Lower leg skin (tissue), 4 donors: Measurements from ENCODE around the gene ZBTB16. TPM values are rescaled to one million over a fixed set of nuclear protein-coding genes. Genes with fewer than 3 reads are reported as not detected.
A peak's percentile ranks its signal among the peaks of the same experiment; 100 is the strongest.

Source experiments
- DNase-seq, 2 donors: peaks; one replicate each; pipeline ENCODE4 v3.0.0-alpha.2; 2019; ENCODE audit warnings: low spot score in 2 of 2
- H3K4me3 ChIP-seq: fragments of 200-600 bp; sonication (generic); 2 replicates; pipeline ENCODE4 v1.5.1; 2017; ENCODE audit warnings: mild to moderate bottlenecking, low read depth; ENCODE audit not compliant: poor library complexity, severe bottlenecking
- POLR2A ChIP-seq, 2 donors: fragments of 450-650 bp; IDR thresholded peaks; one replicate each; pipeline ENCODE4 v1.6.1; 2016 to 2017; ENCODE audit warnings: antibody characterized with exemption in 2 of 2, mild to moderate bottlenecking in 1 of 2, moderate library complexity in 1 of 2
- WGBS, 2 donors: methylation state at CpG; one replicate each; pipeline ENCODE4 v1.1.5; 2018; 5-methylcytosine and 5-hydroxymethylcytosine counted together
- intact Hi-C: fragments of 100-400 bp; cut with DNase I; formaldehyde crosslinking; loops from one replicate; pipeline ENCODE4 v1.15.0; 2023; ENCODE audit warnings: low total_unique reads
- total RNA-seq, 4 donors: library from RNA; depleted of rRNA; stranded (reverse); fragments of >200 nt; gene quantifications; one replicate each; pipeline ENCODE4 v1.1.0, GENCODE V29; 2016
- TF ChIP-seq, protein P1 (sequence below), 3 donors: fragments of 450-650 bp; IDR thresholded peaks; one replicate each; pipeline ENCODE4 v1.5.1; 2016; ENCODE audit warnings: antibody characterized with exemption in 3 of 3, mild to moderate bottlenecking in 3 of 3, moderate library complexity in 2 of 3

ZBTB16 gene
- total RNA-seq, 4 donors from 2014 or later: 167 to 369 (median 233) TPM

GRCh38 chr11:114138411-114138810 is 78.9 kb downstream of the ZBTB16 start:
- WGBS, 2 donors: 93 to 100% methylated on average over 4 of the region's 4 CpGs

DNA sequence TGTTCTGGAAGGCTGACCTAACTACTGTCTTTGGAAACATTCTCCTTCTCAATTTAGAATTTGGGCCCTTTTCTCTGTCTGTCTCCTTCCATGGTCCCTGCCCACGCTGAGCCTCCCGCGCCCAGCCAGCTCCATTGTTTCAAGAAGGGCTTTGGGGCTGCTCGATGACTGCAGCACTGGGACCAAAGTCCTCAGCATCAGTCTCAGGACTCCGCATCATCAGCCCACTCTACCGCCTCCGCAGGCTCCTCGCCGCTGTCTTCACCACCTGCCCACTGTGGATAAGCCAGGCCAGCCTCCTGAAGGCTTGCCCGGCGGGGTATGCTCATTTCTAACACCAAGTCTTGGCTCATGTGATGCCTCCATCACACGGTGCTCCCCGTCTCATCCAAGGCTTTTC is 81.3 kb downstream of the ZBTB16 start:
- intact Hi-C loops: loop anchor here (10.0 kb wide), 1 partner anchor 66 kb away; no protein-coding TSS in a partner anchor
- no peak for TF ChIP-seq POLR2A (IDR thresholded peaks at IDR 0.05)
- TF ChIP-seq, protein P1, sequence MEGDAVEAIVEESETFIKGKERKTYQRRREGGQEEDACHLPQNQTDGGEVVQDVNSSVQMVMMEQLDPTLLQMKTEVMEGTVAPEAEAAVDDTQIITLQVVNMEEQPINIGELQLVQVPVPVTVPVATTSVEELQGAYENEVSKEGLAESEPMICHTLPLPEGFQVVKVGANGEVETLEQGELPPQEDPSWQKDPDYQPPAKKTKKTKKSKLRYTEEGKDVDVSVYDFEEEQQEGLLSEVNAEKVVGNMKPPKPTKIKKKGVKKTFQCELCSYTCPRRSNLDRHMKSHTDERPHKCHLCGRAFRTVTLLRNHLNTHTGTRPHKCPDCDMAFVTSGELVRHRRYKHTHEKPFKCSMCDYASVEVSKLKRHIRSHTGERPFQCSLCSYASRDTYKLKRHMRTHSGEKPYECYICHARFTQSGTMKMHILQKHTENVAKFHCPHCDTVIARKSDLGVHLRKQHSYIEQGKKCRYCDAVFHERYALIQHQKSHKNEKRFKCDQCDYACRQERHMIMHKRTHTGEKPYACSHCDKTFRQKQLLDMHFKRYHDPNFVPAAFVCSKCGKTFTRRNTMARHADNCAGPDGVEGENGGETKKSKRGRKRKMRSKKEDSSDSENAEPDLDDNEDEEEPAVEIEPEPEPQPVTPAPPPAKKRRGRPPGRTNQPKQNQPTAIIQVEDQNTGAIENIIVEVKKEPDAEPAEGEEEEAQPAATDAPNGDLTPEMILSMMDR (IDR thresholded peaks at IDR 0.05): no peak
- peak in 1 of 2 donors; percentile 69 for DNase-seq
- H3K4me3 ChIP-seq: no peak overlapping the region
- 87 to 97% methylated on average over 13 of the region's 13 CpGs for WGBS, 2 donors

More at GRCh38 chr11:114138411-114138810, 78.9 kb downstream of the ZBTB16 start:
- H3K4me3 ChIP-seq: no peak overlapping the region
- TF ChIP-seq, protein P1 (IDR thresholded peaks at IDR 0.05): no peak
- no peak for TF ChIP-seq POLR2A (IDR thresholded peaks at IDR 0.05)
- DNase-seq: no peak
- intact Hi-C loops: no loop called here

DNA sequence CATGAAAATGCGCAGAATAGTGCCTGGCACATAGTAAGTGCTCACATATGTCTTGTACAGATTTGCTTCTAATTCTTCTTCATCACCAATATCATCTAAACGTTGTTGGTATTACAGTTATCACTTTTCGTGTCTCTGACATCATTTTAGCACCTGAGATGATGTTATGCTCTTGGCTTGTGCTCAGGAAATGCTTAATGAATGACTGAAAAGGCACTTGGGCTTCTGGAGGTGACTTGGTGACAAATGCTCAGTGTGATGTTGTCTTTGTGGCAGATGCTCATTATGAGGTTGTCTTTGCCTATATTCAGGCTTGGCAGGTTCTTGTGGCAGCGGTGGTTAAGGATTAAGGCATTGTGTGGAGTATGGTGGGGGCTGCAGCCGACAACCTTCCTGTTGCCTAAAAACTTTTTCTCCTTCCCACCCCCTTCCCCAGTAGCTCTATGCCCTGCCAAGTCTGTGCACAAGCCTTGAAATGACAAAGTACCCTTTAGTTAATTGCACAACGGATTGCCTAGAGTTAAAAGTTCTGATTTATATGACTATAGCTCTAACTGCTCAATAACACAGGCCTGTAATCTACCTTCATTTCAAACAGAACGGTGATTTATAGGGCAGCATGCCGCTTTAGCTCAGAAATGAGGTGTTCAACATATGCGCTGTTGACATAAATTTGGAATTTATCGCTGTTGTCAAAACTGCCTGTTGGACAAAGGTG is 82.5 kb downstream of the ZBTB16 start:
- no peak for DNase-seq
- WGBS, 2 donors: 81 to 88% methylated on average over 10 of the region's 10 CpGs
- no peak for TF ChIP-seq POLR2A (IDR thresholded peaks at IDR 0.05)
- TF ChIP-seq, protein P1 (IDR thresholded peaks at IDR 0.05): no peak
- intact Hi-C loops: loop anchor here (10.0 kb wide), 1 partner anchor 67 kb away; no protein-coding TSS in a partner anchor
- H3K4me3 ChIP-seq: no peak overlapping the region

- DNase-seq: no peak
- WGBS, 2 donors: 73 to 79% methylated on average over 6 of the region's 6 CpGs
- intact Hi-C loops: loop anchor here (10.0 kb wide), 1 partner anchor 68 kb away; no protein-coding TSS in a partner anchor
- no peak for TF ChIP-seq POLR2A (IDR thresholded peaks at IDR 0.05)
- TF ChIP-seq, protein P1 (IDR thresholded peaks at IDR 0.05): no peak
- H3K4me3 ChIP-seq: no peak overlapping the region
Measured at GRCh38 chr11:114142707-114143106, 83.2 kb downstream of the ZBTB16 start.

- no peak overlapping the region for H3K4me3 ChIP-seq
- WGBS, 2 donors: 71 to 94% methylated on average over 2 of the region's 2 CpGs
- intact Hi-C loops: loop anchor here (10.0 kb wide), 1 partner anchor 70 kb away; no protein-coding TSS in a partner anchor
- no peak for DNase-seq
- TF ChIP-seq POLR2A (IDR thresholded peaks at IDR 0.05): no peak
- TF ChIP-seq, protein P1 (IDR thresholded peaks at IDR 0.05): no peak
Measured at GRCh38 chr11:114145166-114145775, 85.8 kb downstream of the ZBTB16 start.
